Urothelium cell line (cell line): Measurements from ENCODE around the gene GABRA5.

ENCODE experiments used
- DNase-seq: peaks from one replicate; pipeline ENCODE4 v3.0.0; 2011; ENCODE audit warnings: low spot score, mixed read lengths
- FAIRE-seq: peaks from 2 replicates; lab custom pipeline; 2011; peaks lifted over from hg19 to GRCh38; lab: Jason Lieb, UNC

The GABRA5 gene

DNA sequence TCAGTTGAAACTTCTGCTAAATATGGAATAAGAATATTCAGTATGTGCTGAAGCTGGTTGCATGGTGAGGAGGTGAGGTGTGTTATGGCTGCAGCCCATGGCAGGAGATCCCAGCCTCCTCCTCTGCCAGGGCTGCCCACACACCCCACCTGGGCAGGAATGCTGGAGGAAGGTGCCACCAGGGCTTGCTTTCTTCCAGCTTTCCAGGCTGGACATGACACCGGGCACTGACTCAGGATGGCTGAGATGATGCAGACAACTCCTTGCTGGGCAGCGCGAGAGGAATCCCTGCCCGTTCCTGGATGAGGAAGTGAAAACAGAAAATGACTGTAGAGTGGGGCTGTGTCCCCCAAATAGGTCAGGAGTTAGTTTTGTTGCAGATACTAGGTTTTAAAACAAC lies 118.2 kb downstream of the GABRA5 start:
- FAIRE-seq (no peak), DNase-seq (no peak)

DNA sequence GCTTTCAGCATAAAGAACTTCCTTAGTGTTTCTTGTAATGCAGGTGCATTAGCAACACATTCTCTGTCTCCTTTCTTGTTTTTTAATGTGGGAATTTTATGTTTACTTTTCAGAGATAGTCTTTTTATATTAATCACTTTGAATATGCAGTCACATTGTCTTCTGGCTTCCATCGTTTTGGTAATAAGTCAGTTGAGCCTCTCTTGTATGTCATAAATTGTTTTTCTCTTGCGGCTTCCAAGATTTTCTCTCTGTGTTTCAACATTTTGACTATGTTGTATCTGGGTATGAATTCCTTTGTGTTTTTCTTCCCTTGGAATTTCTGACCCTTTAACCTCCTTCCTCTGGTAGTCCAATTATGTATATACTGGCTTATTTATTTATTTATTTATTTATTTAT lies 129.4 kb downstream of the GABRA5 start:
- FAIRE-seq (no peak), DNase-seq (no peak)
